CD4-positive, alpha-beta T cell treated with Interleukin-6 for 4 hours (primary cell): Measurements from ENCODE around the gene VWA5A.
A peak's percentile ranks its signal among the peaks of the same experiment; 100 is the strongest.

ENCODE experiments used
- DNase-seq: peaks from one replicate; pipeline ENCODE4 v3.0.0-alpha.2; 2020; ENCODE audit warnings: mixed read lengths

Gene VWA5A

GRCh38 chr11:124172101-124172500 lies 56.9 kb downstream of the VWA5A start:
- no peak for DNase-seq

GRCh38 chr11:124172599-124172998 lies 57.3 kb downstream of the VWA5A start:
- no peak for DNase-seq

- DNase-seq: no peak
Measured at GRCh38 chr11:124174001-124174583, 58.8 kb downstream of the VWA5A start.

GRCh38 chr11:124176925-124177715 lies 61.9 kb downstream of the VWA5A start:
- no peak for DNase-seq

GRCh38 chr11:124179310-124179709 lies 64.1 kb downstream of the VWA5A start:
- DNase-seq: no peak

- no peak for DNase-seq
Measured at GRCh38 chr11:124183068-124183467, 67.8 kb downstream of the VWA5A start, which contains the start of gene OR10D3. Gene OR10D3, plus strand, starts transcription at chr11:124183345. Its CDS starts 1,925 bp downstream, at chr11:124185270.

- no peak for DNase-seq
Measured at GRCh38 chr11:124190298-124191139, 75.3 kb downstream of the VWA5A start.

DNA sequence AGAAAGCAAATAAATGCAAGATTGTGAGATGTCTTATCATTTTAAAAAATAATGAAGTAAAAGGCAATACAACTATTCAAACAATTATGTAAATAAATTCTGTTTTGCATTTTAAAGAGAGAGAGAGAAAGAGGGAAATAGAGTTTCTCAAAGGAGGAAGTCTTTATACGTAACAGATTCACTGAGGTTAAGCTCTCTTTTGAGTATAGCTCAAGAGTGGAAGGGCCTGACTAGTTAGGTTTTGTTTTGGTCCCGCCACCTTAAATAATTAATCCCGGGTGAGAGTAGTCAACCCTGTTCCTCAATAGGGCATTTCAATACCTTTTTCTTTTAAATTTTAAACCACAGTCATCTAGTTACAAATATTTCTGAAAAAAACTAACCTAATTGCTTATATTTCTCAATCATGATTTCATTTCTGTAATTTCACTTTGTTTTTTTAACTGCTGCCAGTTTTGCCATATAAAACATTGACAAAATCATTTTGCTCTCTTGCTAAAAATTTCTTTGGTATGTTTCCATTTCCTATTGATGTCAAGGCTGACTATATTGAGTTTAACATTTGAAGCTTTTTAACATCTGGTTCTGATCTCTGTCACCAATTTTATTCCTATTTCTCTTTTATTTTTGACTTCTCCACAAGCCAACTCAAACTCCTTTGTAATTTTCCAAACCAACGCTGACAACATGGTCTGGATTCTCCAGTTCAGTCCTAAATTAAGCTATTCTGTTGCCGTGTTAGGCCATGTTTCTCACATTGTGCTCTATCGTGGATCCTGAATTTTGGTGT lies 78.2 kb downstream of the VWA5A start:
- no peak for DNase-seq

GRCh38 chr11:124194293-124195188 lies 79.3 kb downstream of the VWA5A start:
- DNase-seq: no peak

DNA sequence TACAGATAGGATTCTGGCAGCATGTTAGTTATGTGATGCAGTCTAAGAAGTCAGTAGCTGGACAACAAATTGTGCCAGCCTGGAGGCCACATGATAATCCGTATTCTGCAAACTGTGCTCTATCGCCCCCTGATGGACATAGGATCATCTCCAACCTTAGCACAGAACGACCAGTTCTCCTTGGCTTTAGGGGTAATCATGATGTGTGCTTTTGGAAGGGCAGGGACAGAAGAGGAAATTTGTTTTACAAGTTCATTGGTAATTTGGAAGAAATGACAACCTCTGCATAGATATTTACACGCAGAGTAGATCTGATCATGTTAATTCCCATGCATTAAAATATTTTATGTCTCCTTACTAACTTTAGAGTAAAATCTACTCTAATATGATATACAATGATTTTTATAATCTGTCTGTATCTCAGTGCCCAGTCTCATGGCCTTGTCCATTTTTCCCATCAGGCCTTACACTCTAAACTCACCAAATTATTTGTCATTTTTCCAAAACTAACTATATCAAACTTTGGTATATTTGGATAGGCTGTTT lies 80.0 kb downstream of the VWA5A start:
- DNase-seq: peak; percentile 40
